ENCODE measurements around the gene RASSF7. TPM values are rescaled to one million over a fixed set of nuclear protein-coding genes. Genes with fewer than 3 reads are reported as not detected.

Gene RASSF7
- total and polyA plus RNA-seq, 9 donors, result 4.7 to 163 (median 9.4) TPM; not detected in 1

- DNase-seq, result peak in 2 of 5 donors; percentile 42 to 46
- no peak for TF ChIP-seq POLR2A (IDR thresholded peaks at IDR 0.05)
- no peak for TF ChIP-seq CTCF (IDR thresholded peaks at IDR 0.05)
- no peak for TF ChIP-seq EP300 (IDR thresholded peaks at IDR 0.05)
- no peaks in the 10 kb centered on the region for H3K36me3 ChIP-seq
- H3K27me3 ChIP-seq, result no peaks in the 10 kb centered on the region
- WGBS, 3 donors, result 92 to 94% (median 93%) methylated on average over 26 to 29 of the region's 29 CpGs
- H3K9me3 ChIP-seq, result no peaks in the 10 kb centered on the region
- no peak overlapping the region for H3K27ac ChIP-seq
- no peak overlapping the region for H3K4me3 ChIP-seq
- H3K4me1 ChIP-seq (ENCODE audit: insufficient read depth), result peaks cover 6% of the 10 kb centered on the region
- intact Hi-C loops (cut with DNase I), result loop anchor here in 1 of 4 donors (5.0 kb wide), 1 partner anchor 1265 kb away; no protein-coding TSS in a partner anchor
Measured at GRCh38 chr11:562046-562645, 1.4 kb downstream of the RASSF7 start.

- intact Hi-C loops (cut with DNase I), result loop anchor here in 1 of 4 donors (5.0 kb wide), 1 partner anchor 1264 kb away; no protein-coding TSS in a partner anchor
- H3K9me3 ChIP-seq, result no peaks in the 10 kb centered on the region
- TF ChIP-seq CTCF (IDR thresholded peaks at IDR 0.05), result no peak
- TF ChIP-seq EP300 (IDR thresholded peaks at IDR 0.05), result no peak
- no peak overlapping the region for H3K27ac ChIP-seq
- peaks cover 8% of the 10 kb centered on the region for H3K4me1 ChIP-seq (ENCODE audit: insufficient read depth)
- no peaks in the 10 kb centered on the region for H3K36me3 ChIP-seq
- DNase-seq, result peak in 1 of 5 donors; percentile 24
- 85 to 89% (median 87%) methylated on average over 12 to 18 of the region's 18 CpGs for WGBS, 3 donors
- H3K4me3 ChIP-seq, result no peak overlapping the region
- H3K27me3 ChIP-seq, result no peaks in the 10 kb centered on the region
Measured at GRCh38 chr11:563066-563811, 2.5 kb downstream of the RASSF7 start.

- intact Hi-C loops (cut with DNase I), result loop anchor here in 1 of 4 donors (5.0 kb wide), 1 partner anchor 1263 kb away; no protein-coding TSS in a partner anchor
- H3K27ac ChIP-seq, result no peak overlapping the region
- DNase-seq, result peak in 2 of 5 donors; percentile 36 to 37
- peaks cover 8% of the 10 kb centered on the region for H3K4me1 ChIP-seq (ENCODE audit: insufficient read depth)
- no peak overlapping the region for H3K4me3 ChIP-seq
- H3K27me3 ChIP-seq, result no peaks in the 10 kb centered on the region
- no peaks in the 10 kb centered on the region for H3K9me3 ChIP-seq
- no peak for TF ChIP-seq POLR2A (IDR thresholded peaks at IDR 0.05)
- no peak for TF ChIP-seq CTCF (IDR thresholded peaks at IDR 0.05)
- TF ChIP-seq EP300 (IDR thresholded peaks at IDR 0.05), result no peak
- no peaks in the 10 kb centered on the region for H3K36me3 ChIP-seq
- 81 to 87% (median 86%) methylated on average over 11 to 12 of the region's 12 CpGs for WGBS, 3 donors
Measured at GRCh38 chr11:563812-564578, 3.2 kb downstream of the RASSF7 start.

- H3K9me3 ChIP-seq, result no peaks in the 10 kb centered on the region
- intact Hi-C loops (cut with DNase I), result no loop called here
- WGBS, 3 donors, result 83 to 86% (median 84%) methylated on average over 12 of the region's 12 CpGs
- no peak for TF ChIP-seq POLR2A (IDR thresholded peaks at IDR 0.05)
- no peak for TF ChIP-seq CTCF (IDR thresholded peaks at IDR 0.05)
- TF ChIP-seq EP300 (IDR thresholded peaks at IDR 0.05), result no peak
- peak in 2 of 5 donors; percentile 38 to 48 for DNase-seq
- no peak overlapping the region for H3K27ac ChIP-seq
- H3K4me1 ChIP-seq (ENCODE audit: insufficient read depth), result peaks cover 6% of the 10 kb centered on the region
- no peaks in the 10 kb centered on the region for H3K36me3 ChIP-seq
- no peaks in the 10 kb centered on the region for H3K27me3 ChIP-seq
- H3K4me3 ChIP-seq, result no peak overlapping the region
Measured at GRCh38 chr11:565921-566509, 5.2 kb downstream of the RASSF7 start.
